Lung (tissue), 12 donors: ENCODE results near the gene TSPEAR. TPM values are rescaled to one million over a fixed set of nuclear protein-coding genes. Genes with fewer than 3 reads are reported as not detected.

Source experiments
- ATAC-seq: fragments of 200-7000 bp; cut with Tn5 transposase; one replicate; pipeline ENCODE4 v1.9.1; 2020; ENCODE audit warnings: moderate number of reproducible peaks; ENCODE audit not compliant: insufficient read depth, low FRiP score
- DNase-seq, 3 donors: peaks; one replicate each; pipeline ENCODE4 v3.0.0-alpha.2; 2013 to 2017
- H3K27ac ChIP-seq, 2 donors: one replicate each; pipeline ENCODE4 v1.5.1; 2013; ENCODE audit warnings: mild to moderate bottlenecking in 2 of 2, moderate library complexity in 2 of 2, control low read depth in 1 of 2, inconsistent platforms in 1 of 2, low read depth in 1 of 2, low read length in 1 of 2
- H3K27me3 ChIP-seq, 3 donors: one replicate each; pipeline ENCODE4 v1.5.1; 2013; ENCODE audit warnings: low read length in 2 of 3; ENCODE audit not compliant: control insufficient read depth in 3 of 3, insufficient read depth in 3 of 3
- H3K36me3 ChIP-seq, 4 donors: one replicate each; pipeline ENCODE4 v1.5.1; 2013; ENCODE audit warnings: low read length in 4 of 4, mild to moderate bottlenecking in 1 of 4, moderate library complexity in 1 of 4; ENCODE audit not compliant: control insufficient read depth in 4 of 4, insufficient read depth in 4 of 4
- H3K4me1 ChIP-seq, 5 donors: one replicate each; pipeline ENCODE4 v1.5.1; 2013; ENCODE audit warnings: low read length in 5 of 5, mild to moderate bottlenecking in 2 of 5, moderate library complexity in 1 of 5; ENCODE audit not compliant: control insufficient read depth in 5 of 5, insufficient read depth in 5 of 5
- H3K4me3 ChIP-seq: one replicate; pipeline ENCODE4 v1.5.1; 2013; ENCODE audit warnings: mild to moderate bottlenecking, control low read depth, moderate library complexity
- H3K9ac ChIP-seq, 2 donors: one replicate each; pipeline ENCODE4 v1.5.1; 2013; ENCODE audit warnings: low read length in 2 of 2, control low read depth in 1 of 2; ENCODE audit not compliant: insufficient read depth in 1 of 2
- H3K9me3 ChIP-seq, 4 donors: one replicate each; pipeline ENCODE4 v1.5.1; 2013; ENCODE audit warnings: low read length in 3 of 4, mild to moderate bottlenecking in 1 of 4, moderate library complexity in 1 of 4; ENCODE audit not compliant: control insufficient read depth in 4 of 4, insufficient read depth in 3 of 4
- CTCF ChIP-seq: IDR thresholded peaks from 2 replicates; pipeline ENCODE4 v1.5.1; 2012; ENCODE audit warnings: mild to moderate bottlenecking; ENCODE audit errors: control extremely low read depth, extremely low read depth
- WGBS, 2 donors: extraction: QIAGEN DNeasy Blood & Tissue Kit; methylation state at CpG; one replicate each; pipeline ENCODE4 v1.1.7; 2013; 5-methylcytosine and 5-hydroxymethylcytosine counted together
- polyA plus RNA-seq, 2 donors: library from polyadenylated mRNA; stranded (reverse); fragments of 200-250 nt; gene quantifications; one replicate each; pipeline ENCODE4 v1.2.1, GENCODE V29; 2013
- total RNA-seq, 2 donors: library from RNA; depleted of rRNA in 1 of 2; stranded (reverse); fragments of >200 nt in 1 of 2; gene quantifications; one replicate each; pipeline ENCODE4 v1.2.1, GENCODE V29; 2014 to 2021
- donor health status: control.
- donor health status: control.
- donor health status: Bipolar disorder and iron deficiency.
- donor health status: healthy.
- donor health status: DM: yes; HTN: yes; CAD: no.

TSPEAR gene
- total and polyA plus RNA-seq, 4 donors = 0.02 to 2.1 (median 0.27) TPM

- ATAC-seq = no peak
- DNase-seq = peak in 1 of 3 donors; percentile 7
- Histone ChIP-seq H3K27ac (no peak within 1 kb of the TSS), H3K4me1 (no peaks in the 10 kb centered on the region), H3K9ac (no peak within 1 kb of the TSS), H3K36me3 (no peaks in the 10 kb centered on the region), H3K27me3 (no peaks in the 10 kb centered on the region), H3K9me3 (peaks cover 0 to 9% (median 1%) of the 10 kb centered on the region in 4 donors), H3K4me3 (no peak within 1 kb of the TSS)
- TF ChIP-seq CTCF = no peak
- WGBS, 2 donors = 74 to 76% methylated on average over 21 of the region's 21 CpGs
These were observed 171.2 kb downstream of the TSPEAR start, which contains the start of gene KRTAP10-1 for GRCh38 chr21:44539991-44540666. Gene KRTAP10-1, minus strand, starts transcription at chr21:44540195. Its CDS starts 45 bp downstream, at chr21:44540150.

GRCh38 chr21:44539046-44539445, 172.3 kb downstream of the TSPEAR start:
- Histone ChIP-seq H3K4me3 (no peak overlapping the region), H3K36me3 (no peaks in the 10 kb centered on the region), H3K4me1 (no peaks in the 10 kb centered on the region), H3K9me3 (peaks cover 0 to 8% (median 1%) of the 10 kb centered on the region in 4 donors), H3K9ac (no peak overlapping the region), H3K27me3 (no peaks in the 10 kb centered on the region), H3K27ac (no peak overlapping the region)
- no peak for TF ChIP-seq CTCF
- DNase-seq (peak in 1 of 3 donors; percentile 8), ATAC-seq (no peak)
- WGBS, 2 donors = 69 to 71% methylated on average over 14 of the region's 14 CpGs

GRCh38 chr21:44537930-44538911, 173.2 kb downstream of the TSPEAR start:
- Histone ChIP-seq H3K27ac (no peak overlapping the region), H3K9me3 (peaks cover 0 to 8% (median 1%) of the 10 kb centered on the region in 4 donors), H3K4me3 (no peak overlapping the region), H3K9ac (no peak overlapping the region), H3K27me3 (no peaks in the 10 kb centered on the region), H3K4me1 (no peaks in the 10 kb centered on the region), H3K36me3 (no peaks in the 10 kb centered on the region)
- TF ChIP-seq CTCF = no peak
- DNase-seq (peak in 1 of 3 donors; percentile 6), ATAC-seq (no peak)
- 92 to 96% methylated on average over 32 to 33 of the region's 33 CpGs for WGBS, 2 donors
